ENCODE data around the gene PCDHB9.
"Not testable (repeated sequence)": the region's sequence is repeated elsewhere in the genome, so short reads cannot be mapped to it uniquely, and the experiment has no call there.

PCDHB9 gene

DNA sequence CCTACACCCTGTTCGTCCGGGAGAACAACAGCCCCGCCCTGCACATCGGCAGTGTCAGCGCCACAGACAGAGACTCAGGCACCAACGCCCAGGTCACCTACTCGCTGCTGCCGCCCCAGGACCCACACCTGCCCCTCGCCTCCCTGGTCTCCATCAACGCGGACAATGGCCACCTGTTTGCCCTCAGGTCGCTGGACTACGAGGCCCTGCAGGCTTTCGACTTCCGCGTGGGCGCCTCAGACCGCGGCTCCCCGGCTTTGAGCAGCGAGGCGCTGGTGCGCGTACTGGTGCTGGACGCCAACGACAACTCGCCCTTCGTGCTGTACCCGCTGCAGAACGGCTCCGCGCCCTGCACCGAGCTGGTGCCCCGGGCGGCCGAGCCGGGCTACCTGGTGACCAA, 1.7 kb downstream of the PCDHB9 start:
- DNase-seq (ENCODE audit: low spot score): not testable (repeated sequence)

DNA sequence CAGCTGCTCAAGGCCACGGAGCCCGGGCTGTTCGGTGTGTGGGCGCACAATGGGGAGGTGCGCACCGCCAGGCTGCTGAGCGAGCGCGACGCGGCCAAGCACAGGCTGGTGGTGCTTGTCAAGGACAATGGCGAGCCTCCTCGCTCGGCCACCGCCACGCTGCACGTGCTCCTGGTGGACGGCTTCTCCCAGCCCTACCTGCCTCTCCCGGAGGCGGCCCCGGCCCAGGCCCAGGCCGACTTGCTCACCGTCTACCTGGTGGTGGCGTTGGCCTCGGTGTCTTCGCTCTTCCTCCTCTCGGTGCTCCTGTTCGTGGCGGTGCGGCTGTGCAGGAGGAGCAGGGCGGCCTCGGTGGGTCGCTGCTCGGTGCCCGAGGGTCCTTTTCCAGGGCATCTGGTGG, 2.2 kb downstream of the PCDHB9 start:
- not testable (repeated sequence) for DNase-seq (ENCODE audit: low spot score)

DNA sequence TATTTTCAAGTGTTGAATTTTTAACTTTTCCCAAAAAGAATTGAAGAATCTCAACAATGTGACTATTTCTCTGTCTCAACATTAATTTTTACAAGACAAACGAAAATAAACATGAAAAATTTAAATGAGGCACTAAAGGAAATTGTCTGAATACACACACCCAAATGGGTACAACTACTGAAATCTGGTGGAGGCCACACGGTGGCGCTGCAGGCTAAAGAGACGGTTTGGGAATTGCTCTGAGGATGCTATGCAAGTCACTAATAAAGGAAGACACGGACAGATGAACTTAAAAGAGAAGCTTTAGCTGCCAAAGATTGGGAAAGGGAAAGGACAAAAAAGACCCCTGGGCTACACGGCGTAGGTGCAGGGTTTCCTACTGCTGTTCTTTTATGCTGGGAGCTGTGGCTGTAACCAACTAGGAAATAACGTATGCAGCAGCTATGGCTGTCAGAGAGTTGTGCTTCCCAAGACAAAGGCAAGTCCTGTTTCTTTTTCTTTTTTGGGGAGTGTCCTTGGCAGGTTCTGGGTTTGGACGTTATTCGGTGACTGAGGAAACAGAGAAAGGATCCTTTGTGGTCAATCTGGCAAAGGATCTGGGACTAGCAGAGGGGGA, 5.3 kb downstream of the PCDHB9 start, which contains the start of gene PCDHB10:
Gene PCDHB10 (plus strand): TSS at position 244 of the 616 bp plus-strand sequence. CDS start 200 bp downstream, at position 444.
- peak; percentile 32 for DNase-seq (ENCODE audit: low spot score)

DNA sequence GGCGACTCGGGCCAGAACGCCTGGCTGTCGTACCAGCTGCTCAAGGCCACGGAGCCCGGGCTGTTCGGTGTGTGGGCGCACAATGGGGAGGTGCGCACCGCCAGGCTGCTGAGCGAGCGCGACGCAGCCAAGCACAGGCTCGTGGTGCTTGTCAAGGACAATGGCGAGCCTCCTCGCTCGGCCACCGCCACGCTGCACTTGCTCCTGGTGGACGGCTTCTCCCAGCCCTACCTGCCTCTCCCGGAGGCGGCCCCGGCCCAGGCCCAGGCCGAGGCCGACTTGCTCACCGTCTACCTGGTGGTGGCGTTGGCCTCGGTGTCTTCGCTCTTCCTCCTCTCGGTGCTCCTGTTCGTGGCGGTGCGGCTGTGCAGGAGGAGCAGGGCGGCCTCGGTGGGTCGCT, 7.4 kb downstream of the PCDHB9 start:
- not testable (repeated sequence) for DNase-seq (ENCODE audit: low spot score)

DNA sequence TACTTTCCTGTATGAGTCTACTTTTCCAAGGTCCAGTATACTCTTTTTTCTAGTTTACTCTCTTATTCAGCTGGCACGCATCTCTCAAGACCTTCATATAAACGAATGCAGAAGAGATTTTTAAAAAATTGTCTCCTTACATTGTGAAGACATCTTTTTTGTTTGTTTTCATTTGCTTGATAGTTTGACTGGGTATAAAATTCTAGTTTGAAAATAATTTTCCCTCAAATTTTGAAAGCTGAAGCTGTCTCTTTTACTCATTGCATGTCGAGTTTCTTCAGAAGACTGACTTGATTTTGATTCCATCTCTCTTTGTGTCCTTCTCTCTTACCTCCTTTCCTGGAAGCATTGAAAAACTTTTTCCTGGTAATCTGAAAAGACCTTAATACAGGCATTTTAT, 9.4 kb downstream of the PCDHB9 start:
- DNase-seq (ENCODE audit: low spot score): no peak

DNA sequence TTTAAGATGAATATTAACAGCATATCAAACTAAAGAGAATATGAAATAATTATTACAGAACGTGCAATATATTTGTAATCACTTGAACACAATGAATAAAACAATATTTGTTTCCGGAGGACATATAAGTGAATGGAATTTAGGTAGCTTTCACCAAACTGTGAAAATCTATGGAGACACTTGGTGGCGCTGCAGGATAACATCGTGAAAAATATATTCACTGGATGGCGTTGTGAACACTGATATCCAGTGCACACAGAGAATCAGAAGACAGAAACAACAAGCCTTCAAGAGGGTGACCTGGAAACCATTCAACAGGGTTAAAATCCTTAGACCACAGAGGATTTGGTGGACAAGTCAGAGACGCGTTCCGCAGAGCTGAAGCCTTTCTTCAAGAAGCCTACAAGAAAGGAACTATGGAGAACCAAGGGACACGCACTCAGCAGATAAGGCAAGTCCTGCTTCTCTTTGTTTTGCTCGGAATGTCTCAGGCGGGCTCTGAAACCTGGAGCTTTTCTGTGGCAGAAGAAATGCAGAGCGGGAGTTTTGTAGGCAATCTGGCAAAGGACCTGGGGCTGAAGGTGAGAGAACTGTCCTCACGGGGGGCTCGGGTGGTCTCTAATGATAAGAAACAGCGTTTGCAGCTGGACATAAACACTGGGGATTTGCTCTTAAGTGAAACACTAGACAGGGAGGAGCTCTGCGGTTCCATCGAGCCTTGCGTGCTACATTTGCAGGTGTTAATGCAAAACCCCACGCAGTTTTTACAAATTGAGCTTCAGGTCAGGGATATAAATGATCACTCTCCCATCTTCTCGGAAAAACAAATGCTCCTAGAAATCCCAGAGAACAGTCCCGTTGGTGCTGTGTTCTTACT, 12.6 kb downstream of the PCDHB9 start, which contains the start of gene PCDHB11:
Gene PCDHB11 (plus strand): TSS at position 269 of the 877 bp plus-strand sequence. CDS start 148 bp downstream, at position 417.
- DNase-seq (ENCODE audit: low spot score): no peak

DNA sequence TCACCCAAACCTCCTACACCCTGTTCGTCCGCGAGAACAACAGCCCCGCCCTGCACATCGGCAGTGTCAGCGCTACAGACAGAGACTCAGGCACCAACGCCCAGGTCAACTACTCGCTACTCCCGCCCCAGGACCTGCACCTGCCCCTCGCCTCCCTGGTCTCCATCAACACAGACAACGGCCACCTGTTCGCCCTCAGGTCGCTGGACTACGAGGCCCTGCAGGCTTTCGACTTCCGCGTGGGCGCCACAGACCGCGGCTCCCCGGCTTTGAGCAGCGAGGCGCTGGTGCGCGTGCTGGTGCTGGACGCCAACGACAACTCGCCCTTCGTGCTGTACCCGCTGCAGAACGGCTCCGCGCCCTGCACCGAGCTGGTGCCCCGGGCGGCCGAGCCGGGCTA, 14.2 kb downstream of the PCDHB9 start:
- not testable (repeated sequence) for DNase-seq (ENCODE audit: low spot score)

DNA sequence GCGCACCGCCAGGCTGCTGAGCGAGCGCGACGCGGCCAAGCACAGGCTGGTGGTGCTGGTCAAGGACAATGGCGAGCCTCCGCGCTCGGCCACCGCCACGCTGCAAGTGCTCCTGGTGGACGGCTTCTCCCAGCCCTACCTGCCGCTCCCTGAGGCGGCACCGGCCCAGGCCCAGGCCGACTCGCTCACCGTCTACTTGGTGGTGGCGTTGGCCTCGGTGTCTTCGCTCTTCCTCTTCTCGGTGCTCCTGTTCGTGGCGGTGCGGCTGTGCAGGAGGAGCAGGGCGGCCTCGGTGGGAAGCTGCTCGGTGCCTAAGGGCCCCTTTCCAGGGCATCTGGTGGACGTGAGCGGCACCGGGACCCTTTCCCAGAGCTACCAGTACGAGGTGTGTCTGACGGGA, 14.7 kb downstream of the PCDHB9 start:
- DNase-seq (ENCODE audit: low spot score): not testable (repeated sequence)

DNA sequence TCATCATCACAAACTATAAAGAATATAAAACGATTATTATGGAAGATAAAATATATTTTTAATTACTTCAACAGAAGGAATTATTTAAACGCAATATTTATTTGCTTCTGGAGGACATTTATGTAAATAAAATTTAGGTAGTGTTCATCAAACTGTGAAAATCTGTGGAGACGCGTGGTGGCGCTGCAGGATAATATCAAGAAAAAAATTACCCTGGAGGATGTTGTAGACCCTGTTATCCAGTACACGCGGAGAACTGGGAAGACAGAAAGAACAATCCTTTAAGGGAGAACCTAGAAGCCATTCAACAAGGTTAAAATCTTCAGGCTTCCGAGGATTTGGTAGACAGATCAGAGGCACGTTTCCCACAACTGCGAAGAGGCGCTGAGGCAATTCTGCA, 21.5 kb downstream of the PCDHB9 start, which contains the start of gene PCDHB12:
Gene PCDHB12 (plus strand): TSS at position 242 of the 400 bp plus-strand sequence. CDS start 189 bp downstream, outside the sequence.
- no peak for DNase-seq (ENCODE audit: low spot score)

DNA sequence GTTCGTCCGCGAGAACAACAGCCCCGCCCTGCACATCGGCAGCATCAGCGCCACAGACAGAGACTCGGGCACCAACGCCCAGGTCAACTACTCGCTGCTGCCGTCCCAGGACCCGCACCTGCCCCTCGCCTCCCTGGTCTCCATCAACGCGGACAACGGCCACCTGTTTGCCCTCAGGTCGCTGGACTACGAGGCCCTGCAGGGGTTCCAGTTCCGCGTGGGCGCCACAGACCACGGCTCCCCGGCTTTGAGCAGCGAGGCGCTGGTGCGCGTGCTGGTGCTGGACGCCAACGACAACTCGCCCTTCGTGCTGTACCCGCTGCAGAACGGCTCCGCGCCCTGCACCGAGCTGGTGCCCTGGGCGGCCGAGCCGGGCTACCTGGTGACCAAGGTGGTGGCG, 23.3 kb downstream of the PCDHB9 start:
- not testable (repeated sequence) for DNase-seq (ENCODE audit: low spot score)

DNA sequence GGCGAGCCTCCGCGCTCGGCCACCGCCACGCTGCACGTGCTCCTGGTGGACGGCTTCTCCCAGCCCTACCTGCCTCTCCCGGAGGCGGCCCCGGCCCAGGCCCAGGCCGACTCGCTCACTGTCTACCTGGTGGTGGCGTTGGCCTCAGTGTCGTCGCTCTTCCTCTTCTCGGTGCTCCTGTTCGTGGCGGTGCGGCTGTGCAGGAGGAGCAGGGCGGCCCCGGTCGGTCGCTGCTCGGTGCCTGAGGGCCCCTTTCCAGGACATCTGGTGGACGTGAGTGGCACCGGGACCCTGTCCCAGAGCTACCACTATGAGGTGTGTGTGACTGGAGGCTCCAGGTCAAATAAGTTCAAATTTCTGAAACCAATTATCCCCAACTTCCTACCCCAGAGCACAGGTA, 23.9 kb downstream of the PCDHB9 start:
- not testable (repeated sequence) for DNase-seq (ENCODE audit: low spot score)

DNA sequence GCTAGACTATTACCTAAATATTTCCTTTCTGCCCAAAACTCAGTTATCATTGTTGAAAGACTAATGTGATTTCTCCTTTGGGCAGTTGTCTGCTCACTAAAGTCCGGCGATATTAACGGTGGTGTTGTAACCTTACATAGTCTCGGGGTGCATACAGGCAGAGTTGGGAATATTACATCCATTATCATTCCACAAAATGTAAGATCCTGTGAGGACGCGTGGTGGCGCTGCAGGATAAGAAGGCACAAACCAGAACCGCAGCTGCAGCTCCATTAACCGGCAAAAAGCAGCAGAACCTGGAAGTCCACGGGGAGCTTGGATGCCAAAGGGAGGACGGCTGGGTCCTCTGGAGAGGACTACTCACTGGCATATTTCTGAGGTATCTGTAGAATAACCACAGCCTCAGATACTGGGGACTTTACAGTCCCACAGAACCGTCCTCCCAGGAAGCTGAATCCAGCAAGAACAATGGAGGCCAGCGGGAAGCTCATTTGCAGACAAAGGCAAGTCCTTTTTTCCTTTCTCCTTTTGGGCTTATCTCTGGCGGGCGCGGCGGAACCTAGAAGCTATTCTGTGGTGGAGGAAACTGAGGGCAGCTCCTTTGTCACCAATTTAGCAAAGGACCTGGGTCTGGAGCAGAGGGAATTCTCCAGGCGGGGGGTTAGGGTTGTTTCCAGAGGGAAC, 26.8 kb downstream of the PCDHB9 start, which contains the start of gene PCDHB13:
Gene PCDHB13 (plus strand): TSS at position 264 of the 684 bp plus-strand sequence. CDS start 205 bp downstream, at position 469.
- not testable (repeated sequence) for DNase-seq (ENCODE audit: low spot score)

DNA sequence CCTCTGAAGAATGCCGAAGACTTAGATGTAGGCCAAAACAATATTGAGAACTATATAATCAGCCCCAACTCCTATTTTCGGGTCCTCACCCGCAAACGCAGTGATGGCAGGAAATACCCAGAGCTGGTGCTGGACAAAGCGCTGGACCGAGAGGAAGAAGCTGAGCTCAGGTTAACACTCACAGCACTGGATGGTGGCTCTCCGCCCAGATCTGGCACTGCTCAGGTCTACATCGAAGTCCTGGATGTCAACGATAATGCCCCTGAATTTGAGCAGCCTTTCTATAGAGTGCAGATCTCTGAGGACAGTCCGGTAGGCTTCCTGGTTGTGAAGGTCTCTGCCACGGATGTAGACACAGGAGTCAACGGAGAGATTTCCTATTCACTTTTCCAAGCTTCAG, 27.6 kb downstream of the PCDHB9 start:
- not testable (repeated sequence) for DNase-seq (ENCODE audit: low spot score)

DNA sequence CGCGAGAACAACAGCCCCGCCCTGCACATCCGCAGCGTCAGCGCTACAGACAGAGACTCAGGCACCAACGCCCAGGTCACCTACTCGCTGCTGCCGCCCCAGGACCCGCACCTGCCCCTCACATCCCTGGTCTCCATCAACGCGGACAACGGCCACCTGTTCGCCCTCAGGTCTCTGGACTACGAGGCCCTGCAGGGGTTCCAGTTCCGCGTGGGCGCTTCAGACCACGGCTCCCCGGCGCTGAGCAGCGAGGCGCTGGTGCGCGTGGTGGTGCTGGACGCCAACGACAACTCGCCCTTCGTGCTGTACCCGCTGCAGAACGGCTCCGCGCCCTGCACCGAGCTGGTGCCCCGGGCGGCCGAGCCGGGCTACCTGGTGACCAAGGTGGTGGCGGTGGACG, 28.5 kb downstream of the PCDHB9 start:
- DNase-seq (ENCODE audit: low spot score): not testable (repeated sequence)

DNA sequence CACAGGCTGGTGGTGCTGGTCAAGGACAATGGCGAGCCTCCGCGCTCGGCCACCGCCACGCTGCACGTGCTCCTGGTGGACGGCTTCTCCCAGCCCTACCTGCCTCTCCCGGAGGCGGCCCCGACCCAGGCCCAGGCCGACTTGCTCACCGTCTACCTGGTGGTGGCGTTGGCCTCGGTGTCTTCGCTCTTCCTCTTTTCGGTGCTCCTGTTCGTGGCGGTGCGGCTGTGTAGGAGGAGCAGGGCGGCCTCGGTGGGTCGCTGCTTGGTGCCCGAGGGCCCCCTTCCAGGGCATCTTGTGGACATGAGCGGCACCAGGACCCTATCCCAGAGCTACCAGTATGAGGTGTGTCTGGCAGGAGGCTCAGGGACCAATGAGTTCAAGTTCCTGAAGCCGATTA, 29.1 kb downstream of the PCDHB9 start:
- DNase-seq (ENCODE audit: low spot score): not testable (repeated sequence)

DNA sequence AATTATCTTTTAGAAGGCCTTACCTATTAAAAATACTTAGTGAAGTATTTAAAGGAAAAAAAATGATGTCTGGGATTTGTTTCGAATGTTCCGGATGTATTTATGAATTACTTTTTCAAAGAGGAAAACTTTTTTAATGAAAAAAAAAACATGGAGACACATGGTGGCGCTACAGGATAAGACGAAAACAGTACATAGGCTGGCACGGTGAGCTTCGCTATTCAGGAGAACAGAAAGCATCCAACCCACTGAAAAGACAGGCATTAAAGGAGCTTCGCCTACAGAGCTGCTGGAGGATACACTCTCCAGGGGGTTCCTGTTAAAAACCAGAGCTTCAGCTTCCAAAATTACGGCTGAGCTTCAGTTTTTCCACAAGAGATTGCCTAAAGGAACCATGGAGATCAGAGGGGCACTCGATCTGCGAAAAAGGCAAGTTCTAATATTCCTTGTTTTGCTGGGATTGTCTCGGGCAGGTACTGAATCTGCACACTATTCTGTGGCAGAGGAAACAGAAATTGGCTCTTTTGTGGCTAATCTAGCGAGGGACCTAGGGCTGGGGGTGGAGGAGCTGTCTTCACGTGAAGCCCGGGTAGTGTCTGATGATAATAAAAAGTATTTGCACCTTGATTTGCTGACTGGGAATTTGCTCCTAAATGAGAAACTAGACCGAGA, 36.3 kb downstream of the PCDHB9 start, which contains the start of gene PCDHB14:
Gene PCDHB14 (plus strand): TSS at position 232 of the 672 bp plus-strand sequence. CDS start 163 bp downstream, at position 395.
- DNase-seq (ENCODE audit: low spot score): no peak

DNA sequence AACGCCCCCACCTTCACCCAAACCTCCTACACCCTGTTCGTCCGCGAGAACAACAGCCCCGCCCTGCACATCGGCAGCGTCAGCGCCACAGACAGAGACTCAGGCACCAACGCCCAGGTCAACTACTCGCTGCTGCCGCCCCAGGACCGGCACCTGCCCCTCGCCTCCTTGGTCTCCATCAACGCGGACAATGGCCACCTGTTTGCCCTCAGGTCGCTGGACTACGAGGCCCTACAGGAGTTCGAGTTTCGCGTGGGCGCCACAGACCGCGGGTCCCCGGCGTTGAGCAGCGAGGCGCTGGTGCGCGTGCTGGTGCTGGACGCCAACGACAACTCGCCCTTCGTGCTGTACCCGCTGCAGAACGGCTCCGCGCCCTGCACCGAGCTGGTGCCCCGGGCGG, 37.9 kb downstream of the PCDHB9 start:
- not testable (repeated sequence) for DNase-seq (ENCODE audit: low spot score)

DNA sequence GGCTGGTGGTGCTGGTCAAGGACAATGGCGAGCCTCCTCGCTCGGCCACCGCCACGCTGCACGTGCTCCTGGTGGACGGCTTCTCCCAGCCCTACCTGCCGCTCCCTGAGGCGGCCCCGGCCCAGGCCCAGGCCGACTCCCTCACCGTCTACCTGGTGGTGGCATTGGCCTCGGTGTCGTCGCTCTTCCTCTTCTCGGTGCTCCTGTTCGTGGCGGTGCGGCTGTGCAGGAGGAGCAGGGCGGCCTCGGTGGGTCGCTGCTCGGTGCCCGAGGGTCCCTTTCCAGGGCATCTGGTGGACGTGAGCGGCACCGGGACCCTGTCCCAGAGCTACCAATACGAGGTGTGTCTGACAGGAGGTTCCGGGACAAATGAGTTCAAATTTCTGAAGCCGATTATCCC, 38.5 kb downstream of the PCDHB9 start:
- DNase-seq (ENCODE audit: low spot score): not testable (repeated sequence)

DNA sequence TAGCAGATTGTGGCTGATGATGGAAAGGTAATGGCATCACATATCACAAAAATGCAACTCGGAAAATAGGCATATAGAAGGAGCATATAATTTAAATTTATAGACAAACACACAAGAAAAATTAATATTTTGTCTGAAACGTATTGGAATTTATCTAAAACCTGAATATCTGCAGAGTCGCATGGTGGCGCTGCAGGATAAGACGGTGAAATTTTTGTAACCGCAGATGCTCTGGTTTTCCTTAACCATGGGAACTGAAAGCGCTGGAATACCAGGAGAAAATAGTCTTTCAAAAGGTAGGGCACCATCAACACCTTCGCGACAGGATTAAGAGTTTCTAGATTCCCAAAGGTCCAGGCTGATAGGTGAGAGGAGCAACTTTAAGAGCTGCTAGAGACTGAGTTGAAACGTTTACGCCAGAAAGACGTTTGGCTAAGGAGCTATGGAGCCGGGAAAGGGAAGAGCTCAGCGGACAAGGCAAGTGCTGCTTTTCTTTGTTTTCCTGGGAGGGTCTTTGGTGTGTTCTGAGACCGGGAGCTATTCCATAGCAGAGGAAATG, 47.2 kb downstream of the PCDHB9 start:
- no peak for DNase-seq (ENCODE audit: low spot score)

DNA sequence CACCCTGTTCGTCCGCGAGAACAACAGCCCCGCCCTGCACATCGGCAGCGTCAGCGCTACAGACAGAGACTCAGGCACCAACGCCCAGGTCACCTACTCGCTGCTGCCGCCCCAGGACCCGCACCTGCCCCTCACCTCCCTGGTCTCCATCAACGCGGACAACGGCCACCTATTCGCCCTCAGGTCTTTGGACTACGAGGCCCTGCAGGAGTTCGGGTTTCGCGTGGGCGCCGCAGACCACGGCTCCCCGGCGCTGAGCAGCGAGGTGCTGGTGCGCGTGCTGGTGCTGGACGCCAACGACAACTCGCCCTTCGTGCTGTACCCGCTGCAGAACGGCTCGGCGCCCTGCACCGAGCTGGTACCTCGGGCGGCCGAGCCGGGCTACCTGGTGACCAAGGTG, 49.0 kb downstream of the PCDHB9 start:
- not testable (repeated sequence) for DNase-seq (ENCODE audit: low spot score)
